Caco-2 (cell line): ENCODE data around the gene SKAP2. TPM values are rescaled to one million over a fixed set of nuclear protein-coding genes. Genes with fewer than 3 reads are reported as not detected.
"Not testable (repeated sequence)": the region's sequence is repeated elsewhere in the genome, so short reads cannot be mapped to it uniquely, and the experiment has no call there.

Experiments used
- BruUV-seq: library from RNA; stranded (reverse); fragments of 400-500 nt; replicated peaks from 2 replicates; lab custom pipeline; 2021; lab: Mats Ljungman, UMichigan
- CTCF ChIA-PET: fragments of 300-600 bp; sonication (Branson Sonifier 250); formaldehyde crosslinking; loops from one replicate; lab custom pipeline; 2022; ENCODE audit warnings: antibody characterized with exemption; lab: Charles Lee
- POLR2A ChIA-PET: fragments of 300-600 bp; sonication (Branson Sonifier 250); formaldehyde crosslinking; loops from one replicate; lab custom pipeline; 2022; ENCODE audit warnings: antibody characterized with exemption; lab: Charles Lee
- DNase-seq, 2 experiments: peaks; one replicate each; pipeline versions ENCODE4 v3.0.0 to v3.0.0-alpha.2; 2020 to 2022
- H3K27me3 ChIP-seq: replicated peaks from 2 replicates; pipeline ENCODE4 v1.6.0; 2011; ENCODE audit warnings: low read length; ENCODE audit not compliant: control insufficient read depth, insufficient read depth
- H3K36me3 ChIP-seq: 2 replicates; pipeline ENCODE4 v1.5.1; 2011; ENCODE audit warnings: low read length; ENCODE audit not compliant: control insufficient read depth, insufficient read depth
- H3K4me1 ChIP-seq: fragments of 250-450 bp; sonication (Bioruptor Pico); 2 replicates; pipeline ENCODE4 v1.5.1; 2020; ENCODE audit warnings: mild to moderate bottlenecking
- H3K4me3 ChIP-seq: 2 replicates; pipeline ENCODE4 v1.5.1; 2011; ENCODE audit warnings: low read depth, mild to moderate bottlenecking, control low read depth, low read length
- H3K9me3 ChIP-seq: fragments of 250-450 bp; sonication (Bioruptor Pico); 2 replicates; pipeline ENCODE4 v1.5.1; 2020; ENCODE audit warnings: mild to moderate bottlenecking, moderate library complexity
- H3K27ac Mint-ChIP-seq: one replicate; pipeline ENCODE4 v1.8.0; 2022; ENCODE audit warnings: mixed read lengths; ENCODE audit not compliant: unreplicated experiment
- H3K27me3 Mint-ChIP-seq: one replicate; pipeline ENCODE4 v1.8.0; 2022; ENCODE audit warnings: mixed read lengths; ENCODE audit not compliant: insufficient read depth, unreplicated experiment
- H3K36me3 Mint-ChIP-seq: one replicate; pipeline ENCODE4 v1.8.0; 2022; ENCODE audit warnings: mild to moderate bottlenecking, mixed read lengths; ENCODE audit not compliant: insufficient read depth, unreplicated experiment
- H3K4me1 Mint-ChIP-seq: one replicate; pipeline ENCODE4 v1.8.0; 2022; ENCODE audit warnings: low read depth, mixed read lengths; ENCODE audit not compliant: unreplicated experiment
- H3K4me3 Mint-ChIP-seq: one replicate; pipeline ENCODE4 v1.8.0; 2022; ENCODE audit warnings: mild to moderate bottlenecking, moderate library complexity, mixed read lengths; ENCODE audit not compliant: unreplicated experiment
- H3K9me3 Mint-ChIP-seq: one replicate; pipeline ENCODE4 v1.8.0; 2022; ENCODE audit warnings: mixed read lengths; ENCODE audit not compliant: unreplicated experiment
- CTCF ChIP-seq, 2 experiments: fragments of 200-600 bp in 1 of 2; IDR thresholded peaks; 1 replicate in 1 of 2; 2 replicates in 1 of 2; pipeline versions ENCODE4 v1.5.1 to v1.8.0; 2011 to 2022; ENCODE audit warnings: antibody characterized with exemption in 1 of 2, control low read depth in 1 of 2, inconsistent platforms in 1 of 2, low read depth in 1 of 2, low read length in 1 of 2, mild to moderate bottlenecking in 1 of 2, moderate library complexity in 1 of 2; ENCODE audit not compliant: insufficient read depth in 1 of 2, severe bottlenecking in 1 of 2, unreplicated experiment in 1 of 2
- intact Hi-C: fragments of 100-400 bp; cut with micrococcal nuclease; formaldehyde crosslinking; loops from one replicate; pipeline ENCODE4 v1.10.0; 2022; ENCODE audit not compliant: unreplicated experiment
- total RNA-seq: library from RNA; stranded (reverse); gene quantifications from 2 replicates; pipeline ENCODE4 v1.2.3, GENCODE V29; 2022

Gene SKAP2
- total RNA-seq, 1 experiment from 2014 or later: 36.2 TPM

- CTCF ChIA-PET: interaction anchor here (0.7 kb wide), 1 partner anchor 272 kb away, joined by 3 read pairs; no protein-coding TSS in a partner anchor
- no peak overlapping the region for H3K4me3 Mint-ChIP-seq
- intact Hi-C loops: loop anchor here (1.0 kb wide), 1 partner anchor 157 kb away; no protein-coding TSS in a partner anchor
- H3K27ac Mint-ChIP-seq: no peak overlapping the region
- peak in 1 of 2 experiments; percentile 52 for TF ChIP-seq CTCF (IDR thresholded peaks at IDR 0.05; ENCODE audit: insufficient read depth in 1 of 2, low read depth in 1 of 2, low read length in 1 of 2, severe bottlenecking in 1 of 2, unreplicated experiment in 1 of 2)
- no peaks in the 10 kb centered on the region for H3K4me1 ChIP-seq
- H3K27me3 Mint-ChIP-seq: no peaks in the 10 kb centered on the region
- H3K9me3 Mint-ChIP-seq: no peaks in the 10 kb centered on the region
- no peaks in the 10 kb centered on the region for H3K36me3 ChIP-seq
- H3K4me1 Mint-ChIP-seq: no peaks in the 10 kb centered on the region
- BruUV-seq: no TSS peak
- H3K4me3 ChIP-seq: no peak overlapping the region
- peaks cover 3% of the 10 kb centered on the region; the same call in 1 of the 2 replicates for H3K9me3 ChIP-seq
- DNase-seq: no peak
- no peaks in the 10 kb centered on the region for H3K27me3 ChIP-seq
- POLR2A ChIA-PET: no interaction called here
- no peaks in the 10 kb centered on the region for H3K36me3 Mint-ChIP-seq
Observed at GRCh38 chr7:26843705-26844104, 20.7 kb downstream of the SKAP2 start.

GRCh38 chr7:26842897-26843296 is 21.5 kb downstream of the SKAP2 start:
- no peak for DNase-seq
- Mint-ChIP-seq H3K27me3 (no peaks in the 10 kb centered on the region), H3K4me1 (no peaks in the 10 kb centered on the region), H3K4me3 (no peak overlapping the region), H3K9me3 (no peaks in the 10 kb centered on the region), H3K36me3 (no peaks in the 10 kb centered on the region), H3K27ac (no peak overlapping the region)
- TF ChIP-seq CTCF (IDR thresholded peaks at IDR 0.05; ENCODE audit: insufficient read depth in 1 of 2, low read depth in 1 of 2, low read length in 1 of 2, severe bottlenecking in 1 of 2, unreplicated experiment in 1 of 2): no peak
- BruUV-seq: no TSS peak
- H3K4me1 ChIP-seq: no peaks in the 10 kb centered on the region
- H3K36me3 ChIP-seq: no peaks in the 10 kb centered on the region
- no peaks in the 10 kb centered on the region for H3K27me3 ChIP-seq
- H3K4me3 ChIP-seq: no peak overlapping the region
- peaks cover 3% of the 10 kb centered on the region; the same call in 1 of the 2 replicates for H3K9me3 ChIP-seq
- intact Hi-C loops: loop anchor here (1.0 kb wide), 1 partner anchor 157 kb away; no protein-coding TSS in a partner anchor
- CTCF ChIA-PET: no interaction called here
- POLR2A ChIA-PET: no interaction called here

GRCh38 chr7:26841003-26841739 is 23.2 kb downstream of the SKAP2 start:
- POLR2A ChIA-PET: no interaction called here
- no TSS peak for BruUV-seq

GRCh38 chr7:26836793-26837192 is 27.6 kb downstream of the SKAP2 start:
- CTCF ChIA-PET, H3K4me1 ChIP-seq, BruUV-seq, intact Hi-C loops, H3K4me3 Mint-ChIP-seq, H3K27me3 ChIP-seq, H3K4me3 ChIP-seq, H3K27me3 Mint-ChIP-seq, H3K36me3 ChIP-seq, DNase-seq, H3K9me3 ChIP-seq, H3K27ac Mint-ChIP-seq, H3K9me3 Mint-ChIP-seq, H3K36me3 Mint-ChIP-seq, POLR2A ChIA-PET: not testable (repeated sequence)
- H3K4me1 Mint-ChIP-seq: peaks cover 11% of the 10 kb centered on the region

More at GRCh38 chr7:26841003-26841739, 23.2 kb downstream of the SKAP2 start:
- no peaks in the 10 kb centered on the region for H3K27me3 Mint-ChIP-seq
- H3K27ac Mint-ChIP-seq: no peak overlapping the region
- H3K4me1 Mint-ChIP-seq: no peaks in the 10 kb centered on the region
- no peaks in the 10 kb centered on the region for H3K9me3 Mint-ChIP-seq
- H3K36me3 Mint-ChIP-seq: no peaks in the 10 kb centered on the region
- Histone ChIP-seq H3K9me3 (peaks cover 3% of the 10 kb centered on the region; the same call in 1 of the 2 replicates), H3K4me3 (no peak overlapping the region), H3K36me3 (no peaks in the 10 kb centered on the region), H3K27me3 (no peaks in the 10 kb centered on the region), H3K4me1 (no peaks in the 10 kb centered on the region)
- no peak for TF ChIP-seq CTCF (IDR thresholded peaks at IDR 0.05; ENCODE audit: insufficient read depth in 1 of 2, low read depth in 1 of 2, low read length in 1 of 2, severe bottlenecking in 1 of 2, unreplicated experiment in 1 of 2)
- DNase-seq: no peak
- intact Hi-C loops: no loop called here
- CTCF ChIA-PET: interaction anchor here (0.6 kb wide), 1 partner anchor 303 kb away, joined by 3 read pairs; the partner anchor contains the start of gene HOXA5
- H3K4me3 Mint-ChIP-seq: no peak overlapping the region
